A549 treated with Hydrocortisone at 1 μM for 4 hours (cell line): ENCODE measurements around the gene WFDC5. TPM values are rescaled to one million over a fixed set of nuclear protein-coding genes. Genes with fewer than 3 reads are reported as not detected.

Source experiments
- total RNA-seq: library from RNA; stranded (reverse); fragments of 200-300 nt; extraction: Qiagen RNA extraction; gene quantifications from 5 replicates; pipeline ENCODE4 v1.2.3, GENCODE V29; 2022

The WFDC5 gene
- total RNA-seq: not detected in 5 replicates

GRCh38 chr20:45114465-45115385, at the start of gene WFDC5:
WFDC5 (minus strand) TSS chr20:45115174; CDS start chr20:45115083, 91 bp downstream.

GRCh38 chr20:45124365-45124764, 9.4 kb upstream of the WFDC5 start, which contains the start of gene WFDC12:
WFDC12 (minus strand) TSS chr20:45124465; CDS start chr20:45124447, 18 bp downstream.

GRCh38 chr20:45100563-45101245, 14.3 kb downstream of the WFDC5 start, which contains the start of gene KCNS1:
KCNS1 (minus strand) TSS chr20:45101127; CDS start chr20:45099236, 1,891 bp downstream.

Other genes starting within 250 kb of the WFDC5 start
- 188 to 221 TPM (median 199 TPM) in 5 replicates for gene YWHAB, start 229.5 kb downstream of the WFDC5 start, total RNA-seq
- 12.6 to 16.8 TPM (median 15.4 TPM) in 5 replicates for gene PABPC1L, start 205.1 kb downstream of the WFDC5 start, total RNA-seq
- 38.2 to 44.5 TPM (median 42.0 TPM) in 5 replicates for gene TOMM34, start 154.8 kb downstream of the WFDC5 start, total RNA-seq
- 11.1 to 16.9 TPM (median 13.4 TPM) in 5 replicates for gene STK4, start 148.7 kb downstream of the WFDC5 start, total RNA-seq
- not detected in 5 replicates for gene KCNS1, start 14.0 kb downstream of the WFDC5 start, total RNA-seq
- not detected in 5 replicates for gene WFDC12, start 9.3 kb upstream of the WFDC5 start, total RNA-seq
- 2.3 to 5.0 TPM (median 2.9 TPM) in 5 replicates for gene PI3, start 59.7 kb upstream of the WFDC5 start, total RNA-seq
- gene SEMG1, start 91.9 kb upstream of the WFDC5 start, total RNA-seq: not detected in 5 replicates
- gene SEMG2, start 106.2 kb upstream of the WFDC5 start, total RNA-seq: not detected in 5 replicates
- gene SLPI, start 139.4 kb upstream of the WFDC5 start, total RNA-seq: 8.8 to 15.1 TPM (median 11.1 TPM) in 5 replicates
- gene RBPJL, start 191.7 kb upstream of the WFDC5 start, total RNA-seq: not detected in 5 replicates
- 0.06 to 0.16 TPM (median 0.08 TPM) in 5 replicates for gene MATN4, start 193.1 kb upstream of the WFDC5 start, total RNA-seq
- gene SDC4, start 233.2 kb upstream of the WFDC5 start, total RNA-seq: 98.7 to 125 TPM (median 105 TPM) in 5 replicates
- gene SYS1, start 248.0 kb upstream of the WFDC5 start, total RNA-seq: 29.7 to 33.4 TPM (median 30.1 TPM) in 5 replicates